ENCODE results near the gene SLC6A20.

GRCh38 chr3:45776301-45776595 lies 20.1 kb downstream of the SLC6A20 start:
- no peak for TF ChIP-seq POLR2AphosphoS5 (IDR thresholded peaks at IDR 0.05; ENCODE audit: low read depth, low read length)
- no peak for TF ChIP-seq SIN3A (IDR thresholded peaks at IDR 0.05; ENCODE audit: borderline replicate concordance, insufficient read depth, low read length)
- TF ChIP-seq REST (IDR thresholded peaks at IDR 0.05; ENCODE audit: insufficient read depth in 1 of 2, low read depth in 2 of 2, low read length in 2 of 2), result no peak
- TF ChIP-seq TAF1 (IDR thresholded peaks at IDR 0.05; ENCODE audit: borderline replicate concordance, insufficient read depth, low read length), result no peak
- no peak for TF ChIP-seq FOXP2 (optimal IDR thresholded peaks at IDR 0.05; ENCODE audit: borderline replicate concordance, extremely low read depth, extremely low read length, insufficient read depth)
